Loucy (cell line): ENCODE data around the gene ANO2.

Source experiments
- EZH2phosphoT487 ChIP-seq: fragments of 200-600 bp; IDR thresholded peaks from 2 replicates; pipeline ENCODE4 v1.6.1; 2018; ENCODE audit warnings: antibody characterized with exemption, mild to moderate bottlenecking, moderate library complexity, borderline replicate concordance
- TF ChIP-seq, protein P1 (sequence below): fragments of 200-600 bp; sonication (generic); conservative IDR thresholded peaks from 2 replicates; pipeline ENCODE4 v1.5.1; 2014; ENCODE audit warnings: mild to moderate bottlenecking, antibody characterized with exemption, low read length

DNA sequence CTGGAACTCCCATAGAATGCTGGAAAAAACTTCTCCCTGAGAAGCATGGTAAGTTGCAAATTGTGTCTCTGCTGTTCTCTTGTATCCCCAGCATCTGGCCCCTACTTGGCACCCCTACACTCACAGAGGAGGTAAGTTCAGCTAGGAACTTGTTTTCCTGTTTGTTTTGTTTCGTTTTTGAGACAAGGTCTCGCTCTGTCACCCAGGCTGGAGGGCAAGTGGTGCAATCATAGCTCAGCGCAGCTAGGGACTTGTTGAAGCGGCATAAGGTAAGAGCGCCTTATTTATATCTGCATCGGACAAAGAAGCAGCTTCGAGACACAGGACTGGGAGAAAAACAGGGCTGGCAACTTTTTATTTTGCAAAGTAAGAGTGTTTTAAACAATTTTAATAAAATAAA lies 18.5 kb upstream of the ANO2 start:
- TF ChIP-seq, protein P1, sequence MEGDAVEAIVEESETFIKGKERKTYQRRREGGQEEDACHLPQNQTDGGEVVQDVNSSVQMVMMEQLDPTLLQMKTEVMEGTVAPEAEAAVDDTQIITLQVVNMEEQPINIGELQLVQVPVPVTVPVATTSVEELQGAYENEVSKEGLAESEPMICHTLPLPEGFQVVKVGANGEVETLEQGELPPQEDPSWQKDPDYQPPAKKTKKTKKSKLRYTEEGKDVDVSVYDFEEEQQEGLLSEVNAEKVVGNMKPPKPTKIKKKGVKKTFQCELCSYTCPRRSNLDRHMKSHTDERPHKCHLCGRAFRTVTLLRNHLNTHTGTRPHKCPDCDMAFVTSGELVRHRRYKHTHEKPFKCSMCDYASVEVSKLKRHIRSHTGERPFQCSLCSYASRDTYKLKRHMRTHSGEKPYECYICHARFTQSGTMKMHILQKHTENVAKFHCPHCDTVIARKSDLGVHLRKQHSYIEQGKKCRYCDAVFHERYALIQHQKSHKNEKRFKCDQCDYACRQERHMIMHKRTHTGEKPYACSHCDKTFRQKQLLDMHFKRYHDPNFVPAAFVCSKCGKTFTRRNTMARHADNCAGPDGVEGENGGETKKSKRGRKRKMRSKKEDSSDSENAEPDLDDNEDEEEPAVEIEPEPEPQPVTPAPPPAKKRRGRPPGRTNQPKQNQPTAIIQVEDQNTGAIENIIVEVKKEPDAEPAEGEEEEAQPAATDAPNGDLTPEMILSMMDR: no peak
- TF ChIP-seq EZH2phosphoT487: no peak
